HG02571 (cell line): Measurements from ENCODE around the gene TRABD2B.

Experiments
- ATAC-seq: cut with Tn5 transposase; IDR thresholded peaks from one replicate; pipeline ENCODE4 v1.9.1; 2021; ENCODE audit warnings: mild to moderate bottlenecking, moderate library complexity; ENCODE audit not compliant: unreplicated experiment

Gene TRABD2B

DNA sequence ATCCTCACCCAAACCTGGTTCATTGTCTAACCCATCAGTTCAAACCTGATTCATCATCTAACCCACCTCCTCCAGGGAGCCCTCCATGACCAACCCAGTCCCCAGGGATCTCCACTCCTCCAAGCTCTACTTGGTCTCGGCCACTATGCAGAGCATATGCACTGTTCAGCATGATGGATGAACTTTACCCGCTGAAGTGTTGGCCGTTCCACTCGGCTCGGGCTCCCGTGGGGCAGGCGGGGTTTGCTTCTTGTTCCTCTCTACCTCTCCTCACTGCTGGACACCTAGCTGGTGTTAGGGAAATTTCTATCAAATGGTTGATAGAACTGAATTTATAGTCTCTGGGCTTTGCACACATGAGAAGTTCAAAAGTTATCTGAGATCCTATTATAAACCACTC, 111.0 kb downstream of the TRABD2B start:
- no peak for ATAC-seq

GRCh38 chr1:47885062-47885830, 111.9 kb downstream of the TRABD2B start:
- ATAC-seq = no peak

- no peak for ATAC-seq
Observed at GRCh38 chr1:47883963-47884362, 113.2 kb downstream of the TRABD2B start.

DNA sequence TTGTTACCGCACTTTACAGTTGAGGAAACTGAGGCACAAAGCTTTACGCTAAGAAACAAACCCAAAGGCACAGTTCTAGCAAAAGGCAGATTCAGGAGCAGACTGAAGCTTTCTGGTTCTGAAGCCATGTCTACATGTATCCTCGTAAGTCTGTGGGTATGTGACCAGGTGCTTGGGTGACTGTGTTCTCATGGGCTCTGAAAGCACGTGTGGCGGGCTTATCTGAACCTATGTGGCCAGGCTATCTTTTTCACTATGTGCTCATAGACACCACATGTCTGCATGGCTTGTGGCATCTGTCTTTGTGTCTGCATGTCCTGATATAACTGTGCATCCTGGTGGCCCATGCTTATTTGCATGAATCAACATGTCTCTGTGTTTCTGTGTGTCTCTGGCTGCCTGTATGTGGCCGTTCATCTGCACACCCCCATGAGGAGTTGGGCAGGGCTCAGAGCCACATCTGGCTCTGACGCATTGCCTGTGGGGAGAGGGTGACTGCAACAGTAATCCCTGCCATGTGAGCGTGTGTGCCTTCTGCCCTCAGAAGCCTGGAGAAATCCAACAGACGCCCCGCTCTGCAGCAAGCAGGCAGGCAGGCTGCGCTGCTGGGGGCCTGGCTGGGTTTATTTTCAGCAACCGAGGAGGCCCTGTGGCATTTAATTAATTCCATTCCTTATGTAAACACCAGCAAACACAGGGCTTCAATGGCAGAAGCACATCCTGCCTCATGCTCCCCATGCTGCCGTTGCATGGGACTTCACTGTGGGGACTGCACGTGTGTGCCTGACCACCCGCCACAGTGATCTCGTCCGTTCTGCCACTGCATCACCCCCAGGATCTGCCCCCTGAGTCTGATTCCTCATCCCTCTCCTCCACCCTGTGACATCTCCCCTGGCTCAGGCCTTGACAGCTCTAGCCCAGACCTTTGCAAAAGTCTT, 115.4 kb downstream of the TRABD2B start:
- ATAC-seq = no peak

DNA sequence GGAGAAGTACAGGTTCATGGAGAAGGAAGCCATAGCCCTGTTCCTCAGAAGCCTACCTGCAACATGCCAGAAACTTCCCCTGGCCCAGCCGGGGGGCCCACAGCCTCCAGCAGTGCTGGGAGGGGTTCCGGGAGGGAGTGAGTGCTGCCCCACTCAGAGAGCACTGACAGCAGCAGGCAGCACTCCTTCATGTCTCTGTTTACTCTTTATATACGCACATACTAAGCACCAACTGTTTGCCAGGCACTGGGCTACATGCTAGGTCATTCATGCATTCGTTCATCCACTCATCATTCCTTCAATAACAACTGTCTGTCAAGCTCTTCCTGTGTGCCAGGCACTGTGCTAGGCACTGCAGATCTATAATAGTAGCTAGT, 120.6 kb downstream of the TRABD2B start:
- ATAC-seq = no peak

GRCh38 chr1:47875831-47876586, 121.2 kb downstream of the TRABD2B start:
- ATAC-seq = no peak

DNA sequence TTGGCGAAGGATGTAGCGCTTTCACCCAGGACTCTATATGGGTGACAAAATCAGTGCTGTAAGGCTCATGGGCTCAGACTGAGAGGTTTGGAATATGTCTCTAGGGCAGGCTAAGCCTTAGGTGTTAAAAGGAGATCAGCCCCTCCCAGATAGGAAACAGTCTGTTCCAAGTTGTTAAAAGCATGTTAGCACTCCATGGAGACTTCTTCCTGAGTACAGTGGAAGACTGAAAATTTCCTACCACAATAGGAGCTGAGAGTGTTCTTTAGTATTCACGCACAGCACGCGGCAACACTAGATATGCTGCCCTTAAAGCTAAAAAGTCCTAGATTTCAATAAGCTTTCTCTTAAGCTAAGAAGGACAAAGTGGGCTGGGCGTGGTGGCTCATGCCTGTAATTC, 122.1 kb downstream of the TRABD2B start:
- no peak for ATAC-seq

- ATAC-seq = no peak
Observed at GRCh38 chr1:47873337-47873736, 123.8 kb downstream of the TRABD2B start.

- ATAC-seq = no peak
Observed at GRCh38 chr1:47872886-47873285, 124.3 kb downstream of the TRABD2B start.

DNA sequence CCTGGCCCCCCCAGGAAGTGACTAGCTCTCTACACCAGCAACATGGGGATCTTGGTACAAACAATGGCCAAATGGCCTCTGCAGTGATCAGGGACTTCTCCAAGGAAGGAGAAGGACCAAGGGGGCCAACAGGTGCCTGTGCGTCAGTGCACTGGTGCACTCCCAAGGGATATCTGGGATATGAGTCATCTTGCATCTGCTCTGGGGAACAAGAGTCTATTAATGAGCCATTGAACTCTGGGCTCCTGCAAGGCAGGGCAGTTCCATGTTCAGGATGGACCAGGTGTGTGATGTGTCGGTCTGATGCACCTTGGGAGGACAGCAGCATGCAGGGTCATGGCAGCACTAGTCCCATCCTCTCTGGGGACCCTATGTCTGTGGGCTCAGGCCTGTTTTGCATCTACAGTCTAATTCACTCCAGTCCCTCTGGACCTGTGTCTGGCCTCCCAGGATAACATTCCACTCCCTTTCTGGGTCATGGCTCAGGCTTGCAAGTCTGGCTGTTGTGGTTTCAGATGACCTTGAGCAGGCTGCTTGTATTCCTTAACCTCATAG, 125.3 kb downstream of the TRABD2B start:
- ATAC-seq = no peak

GRCh38 chr1:47870946-47871676, 126.1 kb downstream of the TRABD2B start:
- no peak for ATAC-seq

DNA sequence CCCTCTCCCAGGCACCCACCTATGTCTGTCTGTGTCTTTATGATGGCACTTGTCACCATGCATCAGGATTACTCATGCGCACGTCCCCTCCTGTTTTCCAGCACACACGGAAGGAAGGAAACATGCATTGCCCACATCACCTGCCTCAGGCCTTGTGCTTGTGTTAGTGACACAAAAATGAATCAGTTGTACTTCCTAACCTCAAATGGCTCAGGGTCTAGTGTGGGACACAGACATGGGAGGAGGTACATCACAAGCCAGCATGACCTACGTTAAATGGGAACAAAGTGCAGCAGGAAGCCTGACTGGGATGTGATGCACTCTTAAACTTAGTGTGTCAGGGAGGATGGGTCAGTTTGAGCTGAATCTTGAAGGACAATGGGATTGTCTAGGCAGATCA, 126.7 kb downstream of the TRABD2B start:
- no peak for ATAC-seq

- no peak for ATAC-seq
Observed at GRCh38 chr1:47868348-47868676, 128.9 kb downstream of the TRABD2B start.

- ATAC-seq = no peak
Observed at GRCh38 chr1:47867438-47868347, 129.5 kb downstream of the TRABD2B start.

DNA sequence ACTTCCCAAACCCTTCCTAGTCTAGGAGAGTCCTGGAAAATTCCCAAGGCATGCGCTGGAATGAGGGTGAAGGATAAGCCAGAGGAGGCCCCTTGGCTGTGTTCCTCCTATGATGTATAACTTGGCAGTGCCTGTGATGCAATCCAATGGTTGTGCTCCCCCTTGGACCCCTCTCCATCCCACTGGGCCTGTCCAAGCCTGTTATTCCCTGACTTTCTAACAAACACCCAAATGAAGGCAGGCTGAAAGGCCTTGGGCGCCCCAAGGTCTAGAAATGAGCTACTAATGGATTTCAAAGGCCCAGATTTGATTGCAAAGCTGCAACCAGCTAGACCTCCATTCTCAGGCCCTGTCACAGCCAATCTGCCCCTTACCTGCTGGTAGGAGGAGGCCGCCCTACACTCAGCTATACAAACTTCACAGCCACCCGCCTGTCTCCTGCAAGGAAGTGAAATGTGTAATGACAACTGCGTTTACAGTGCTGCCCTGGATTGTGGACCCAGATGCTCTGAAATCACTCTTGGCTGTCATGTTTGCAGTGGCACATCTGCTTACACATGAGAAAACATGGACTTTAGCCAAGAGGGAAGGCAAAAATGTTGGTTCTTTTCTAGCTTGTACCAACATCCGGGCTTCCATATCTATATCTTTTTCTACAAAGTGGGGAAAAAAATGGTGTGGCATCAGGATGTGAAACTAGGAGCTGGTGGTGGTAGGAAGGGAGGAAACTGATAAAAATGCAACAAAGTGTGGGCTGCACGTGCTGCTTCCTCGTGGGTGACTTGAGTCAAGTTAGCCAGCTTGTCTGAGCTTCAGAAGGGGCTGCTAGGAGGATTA, 130.4 kb downstream of the TRABD2B start:
- no peak for ATAC-seq

DNA sequence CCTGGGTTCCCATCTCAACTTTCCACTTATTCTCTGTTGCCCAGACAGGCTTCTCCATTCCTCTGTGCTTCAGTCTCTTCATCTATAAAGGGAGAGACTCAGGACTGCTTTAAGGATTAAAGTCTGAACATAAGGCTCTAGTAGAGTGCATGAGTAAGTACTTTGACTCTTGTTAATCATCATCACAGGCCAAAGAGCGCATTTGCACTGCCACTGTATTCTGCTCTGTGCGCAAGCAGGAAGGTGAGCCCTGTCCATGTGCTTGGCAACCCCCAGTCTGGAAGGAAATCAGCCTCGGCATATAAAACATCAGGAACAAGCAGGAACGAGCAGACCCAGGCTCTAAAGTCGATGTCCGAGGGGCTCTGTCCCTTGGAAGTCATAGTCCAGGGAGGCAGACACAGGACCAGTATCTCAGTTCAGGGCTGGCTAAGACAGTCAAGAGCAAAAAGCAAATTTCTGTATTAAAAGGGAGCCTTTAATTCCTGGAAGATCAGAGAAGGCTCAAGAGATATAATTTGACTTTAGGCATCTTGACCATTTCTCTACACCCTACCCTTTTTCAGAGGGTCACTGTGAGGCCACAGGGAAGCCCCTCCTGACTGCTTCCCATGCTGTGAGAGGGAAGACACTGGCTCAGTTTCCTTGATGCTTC, 131.2 kb downstream of the TRABD2B start:
- no peak for ATAC-seq

GRCh38 chr1:47859092-47859743, 138.0 kb downstream of the TRABD2B start:
- ATAC-seq = no peak

DNA sequence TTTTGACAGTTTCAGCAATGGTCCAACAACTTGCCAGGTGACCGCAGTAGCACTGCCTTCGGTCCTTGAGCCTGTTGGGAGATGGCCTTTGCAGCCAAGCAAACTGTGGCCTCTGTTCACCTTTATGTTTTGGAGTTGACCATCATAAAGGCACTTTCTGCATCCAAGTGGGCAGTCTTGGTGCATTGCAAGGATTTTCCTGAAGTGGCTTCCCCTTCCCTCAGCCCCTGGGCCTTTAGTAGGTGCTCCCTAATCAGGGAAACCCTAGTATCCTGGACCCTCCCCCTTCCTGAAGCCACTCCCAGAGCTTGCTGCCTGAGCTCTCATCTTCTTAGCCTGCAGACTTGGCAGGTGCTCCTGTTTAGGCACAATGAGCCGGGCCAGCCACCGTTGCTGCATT, 140.2 kb downstream of the TRABD2B start:
- no peak for ATAC-seq
